ENCODE measurements around the gene SSBP3.

The SSBP3 gene

DNA sequence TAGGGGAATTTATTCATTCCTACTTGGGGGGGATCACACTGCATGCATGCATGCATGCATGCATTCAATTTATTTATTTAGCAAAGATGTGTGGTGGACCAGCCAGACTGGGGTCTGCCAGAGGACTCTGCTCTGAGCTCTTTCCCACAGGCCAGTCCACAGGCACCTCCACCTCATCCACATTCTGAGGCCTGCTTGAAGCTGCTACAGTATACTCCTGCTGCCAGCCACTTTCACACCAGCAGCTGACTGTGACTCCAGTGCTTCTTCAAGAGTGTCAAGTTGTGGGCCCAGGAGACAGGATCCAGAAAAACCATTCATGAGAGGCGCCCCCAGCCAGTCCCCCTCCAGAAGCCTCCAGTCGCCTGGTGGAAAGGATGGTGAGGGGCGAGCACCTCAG lies 30.9 kb downstream of the SSBP3 start:
- no peak for DNase-seq (ENCODE audit: extremely low read depth in 1 of 2, low read depth in 1 of 2)

- no peak for DNase-seq (ENCODE audit: extremely low read depth in 1 of 2, low read depth in 1 of 2)
These were observed 31.4 kb downstream of the SSBP3 start for GRCh38 chr1:54374766-54375165.

DNA sequence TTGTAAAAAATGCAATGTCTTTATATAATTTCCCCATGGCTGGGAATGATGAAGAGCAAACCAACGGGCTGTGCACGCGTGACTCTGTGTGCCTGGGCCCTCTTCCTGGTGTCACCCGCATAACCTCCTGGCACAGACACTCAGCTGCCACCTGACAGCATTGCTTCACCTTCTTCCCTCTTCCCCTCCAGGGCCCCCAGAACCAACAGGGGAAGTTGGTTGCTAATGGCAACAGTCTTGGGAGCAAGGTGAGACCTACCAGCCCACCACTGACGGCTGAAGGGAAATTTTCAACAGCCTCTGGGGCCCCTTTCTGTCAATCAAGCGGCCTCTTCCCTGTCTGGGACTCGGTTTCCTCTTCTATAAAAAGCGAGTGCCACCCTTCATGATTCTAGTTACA lies 33.2 kb downstream of the SSBP3 start:
- DNase-seq (ENCODE audit: extremely low read depth in 1 of 2, low read depth in 1 of 2) = no peak

- DNase-seq (ENCODE audit: extremely low read depth in 1 of 2, low read depth in 1 of 2) = no peak
These were observed 34.3 kb downstream of the SSBP3 start for GRCh38 chr1:54371942-54372275.

DNA sequence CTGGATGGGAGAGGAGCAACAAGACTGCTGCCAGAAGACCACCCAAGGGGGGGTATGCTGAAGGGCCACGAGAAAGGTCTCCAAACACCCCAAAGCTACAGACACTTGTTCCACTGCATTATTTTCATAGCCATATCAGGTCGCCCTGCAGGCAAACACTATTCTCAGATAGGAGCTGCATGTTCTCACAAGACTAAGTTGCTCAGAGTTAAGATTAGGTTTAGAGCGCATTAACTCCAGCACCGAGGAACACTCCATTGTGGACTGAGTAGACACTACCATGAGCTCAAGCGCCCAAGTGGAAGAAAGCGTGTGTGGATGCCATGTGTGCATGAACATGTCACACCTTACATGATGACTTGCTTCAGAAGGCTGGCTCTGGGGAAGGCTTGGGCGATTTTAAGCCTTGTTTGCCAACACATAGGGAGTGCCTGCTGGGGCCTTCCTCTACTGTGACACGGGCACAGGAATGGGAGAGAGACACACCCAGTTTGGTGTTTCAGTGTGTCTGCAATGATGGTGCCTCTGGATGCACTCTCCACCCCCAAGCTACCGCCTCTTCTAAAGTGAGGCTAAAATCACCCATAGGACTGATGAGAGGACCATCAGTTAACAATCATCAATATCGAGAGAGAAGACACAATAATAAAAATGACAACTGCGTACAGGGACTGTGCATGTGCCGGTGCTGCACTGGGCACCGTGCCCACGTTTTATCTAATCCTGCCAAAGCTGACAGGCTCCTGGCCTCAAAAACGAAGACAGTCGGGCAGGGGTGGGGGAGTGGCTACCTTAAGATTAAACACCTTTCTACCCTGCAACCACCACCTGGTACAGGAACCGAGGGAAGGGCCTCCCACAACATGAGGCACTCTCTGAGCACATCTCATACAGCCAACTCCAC lies 34.9 kb downstream of the SSBP3 start:
- no peak for DNase-seq (ENCODE audit: extremely low read depth in 1 of 2, low read depth in 1 of 2)

GRCh38 chr1:54370287-54370989 lies 35.8 kb downstream of the SSBP3 start:
- no peak for DNase-seq (ENCODE audit: extremely low read depth in 1 of 2, low read depth in 1 of 2)

- no peak for DNase-seq (ENCODE audit: extremely low read depth in 1 of 2, low read depth in 1 of 2)
These were observed 38.6 kb downstream of the SSBP3 start for GRCh38 chr1:54367613-54368012.

DNA sequence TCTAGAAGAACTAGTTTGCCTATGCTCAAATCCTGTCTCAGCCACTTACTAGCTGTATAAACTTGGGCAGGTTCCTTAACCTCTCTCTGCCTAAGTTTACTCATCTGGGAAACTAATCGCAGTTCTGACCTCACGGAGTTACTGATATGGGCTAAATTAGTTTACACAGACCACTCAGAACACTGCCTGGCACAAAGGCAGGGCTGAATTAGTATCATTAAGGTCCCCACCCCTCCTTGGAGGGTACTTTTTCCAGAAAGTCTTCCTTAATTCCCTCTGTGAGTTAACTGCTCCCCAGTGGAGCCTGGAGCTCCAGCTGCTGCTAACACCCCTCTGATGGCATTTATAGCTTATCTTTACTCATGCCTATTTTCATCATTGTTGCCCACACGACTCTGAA lies 40.3 kb downstream of the SSBP3 start:
- DNase-seq (ENCODE audit: extremely low read depth in 1 of 2, low read depth in 1 of 2) = no peak

GRCh38 chr1:54365398-54365797 lies 40.8 kb downstream of the SSBP3 start:
- no peak for DNase-seq (ENCODE audit: extremely low read depth in 1 of 2, low read depth in 1 of 2)

- DNase-seq (ENCODE audit: extremely low read depth in 1 of 2, low read depth in 1 of 2) = no peak
These were observed 41.2 kb downstream of the SSBP3 start for GRCh38 chr1:54364995-54365394.

DNA sequence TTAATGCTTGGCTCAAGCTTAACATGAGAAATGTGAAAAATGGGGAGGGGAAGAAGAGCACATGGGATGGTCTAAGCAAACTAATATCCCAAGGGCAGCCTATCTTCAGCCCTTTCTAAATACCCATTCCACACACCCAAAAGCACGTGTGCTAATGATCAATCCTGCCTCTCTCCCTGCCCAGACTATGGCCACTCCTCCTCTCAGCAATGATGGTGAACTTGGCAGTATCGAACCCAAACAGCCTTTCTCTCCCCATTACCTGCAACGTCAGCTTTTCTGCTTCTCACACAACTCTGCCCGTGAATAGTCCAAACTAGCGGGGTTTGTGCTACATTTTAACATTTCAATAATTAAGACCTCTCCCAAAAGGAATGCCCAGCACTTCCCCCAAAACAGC lies 41.6 kb downstream of the SSBP3 start:
- no peak for DNase-seq (ENCODE audit: extremely low read depth in 1 of 2, low read depth in 1 of 2)

DNA sequence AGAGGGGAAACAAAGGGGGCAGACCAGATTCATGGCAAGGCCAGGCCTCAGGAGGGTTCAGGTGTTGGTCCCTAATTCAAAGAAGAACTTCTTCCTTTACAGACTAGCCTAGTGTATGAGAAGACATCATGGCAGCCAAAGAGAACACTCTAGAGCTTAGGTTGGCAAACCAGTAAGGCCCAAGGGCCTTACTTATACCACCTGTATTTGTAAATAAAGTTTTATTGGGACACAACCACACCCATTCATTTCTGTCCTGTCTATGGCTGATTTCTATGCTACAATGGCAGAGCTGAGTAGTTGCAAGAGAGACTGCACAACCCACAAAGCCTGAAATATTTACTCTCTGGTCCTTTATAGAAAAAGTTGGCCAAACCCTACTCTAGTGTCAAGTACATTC lies 42.3 kb downstream of the SSBP3 start:
- no peak for DNase-seq (ENCODE audit: extremely low read depth in 1 of 2, low read depth in 1 of 2)

- no peak for DNase-seq (ENCODE audit: extremely low read depth in 1 of 2, low read depth in 1 of 2)
These were observed 43.3 kb downstream of the SSBP3 start for GRCh38 chr1:54362881-54363340.

DNA sequence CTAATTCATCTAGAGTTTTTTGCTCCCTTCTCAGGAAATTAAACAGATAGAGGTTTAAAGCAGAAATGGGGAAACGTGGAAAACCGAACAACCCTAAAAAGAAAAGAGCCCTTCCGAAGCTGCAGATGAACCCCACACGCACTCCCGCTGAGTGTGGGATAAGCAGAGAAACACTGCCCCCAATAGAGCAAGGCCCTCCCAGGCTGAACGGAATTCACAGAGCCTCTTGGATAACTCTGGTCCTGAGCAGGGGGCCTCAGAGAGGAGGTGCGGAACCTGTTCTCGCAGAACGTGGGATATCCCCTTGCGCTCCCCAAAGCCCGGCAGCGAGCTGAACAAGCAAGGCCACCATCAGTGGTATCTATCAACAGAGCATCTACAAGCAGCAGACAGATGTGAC lies 44.9 kb downstream of the SSBP3 start:
- DNase-seq (ENCODE audit: extremely low read depth in 1 of 2, low read depth in 1 of 2) = no peak

GRCh38 chr1:54360165-54361005 lies 45.8 kb downstream of the SSBP3 start:
- no peak for DNase-seq (ENCODE audit: extremely low read depth in 1 of 2, low read depth in 1 of 2)

DNA sequence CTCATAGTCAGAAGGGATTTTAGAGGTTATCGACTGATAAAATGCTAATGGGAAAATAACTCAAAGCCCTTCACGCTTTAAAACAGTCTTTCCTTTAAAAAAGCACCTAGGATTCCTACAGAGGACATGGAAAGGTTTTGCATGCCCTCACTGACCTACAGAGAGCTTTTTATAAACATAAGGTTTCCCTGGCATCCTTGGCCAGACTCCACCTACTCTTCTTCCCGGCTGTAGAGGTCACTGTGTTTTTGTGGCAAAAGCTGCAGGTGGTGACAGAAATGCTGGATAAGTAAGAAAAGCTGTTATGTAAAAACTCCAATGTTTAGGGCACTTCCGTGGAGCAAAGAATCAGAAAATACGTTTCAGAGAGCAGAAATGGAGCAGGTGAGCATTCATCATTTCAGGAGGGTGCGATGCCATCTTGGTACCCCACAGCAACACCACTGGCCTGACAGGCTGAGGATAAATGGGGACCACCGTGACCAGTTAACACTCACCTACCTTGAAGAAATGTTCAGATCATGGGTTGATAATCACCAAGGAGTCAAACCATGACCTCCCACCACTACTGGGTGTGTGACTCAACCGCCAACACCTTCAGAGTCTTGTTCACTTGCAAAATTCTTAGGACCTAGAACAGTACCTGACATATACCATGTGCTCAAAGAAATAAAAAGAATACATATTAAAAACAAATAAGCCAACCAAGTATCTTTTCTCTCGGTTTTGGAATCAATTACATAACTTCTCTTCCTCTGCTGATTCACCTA lies 46.6 kb downstream of the SSBP3 start:
- peak in 1 of 2 donors; percentile 21 for DNase-seq (ENCODE audit: extremely low read depth in 1 of 2, low read depth in 1 of 2)

GRCh38 chr1:54358503-54359168 lies 47.6 kb downstream of the SSBP3 start:
- no peak for DNase-seq (ENCODE audit: extremely low read depth in 1 of 2, low read depth in 1 of 2)

GRCh38 chr1:54357967-54358366 lies 48.2 kb downstream of the SSBP3 start:
- DNase-seq (ENCODE audit: extremely low read depth in 1 of 2, low read depth in 1 of 2) = no peak

GRCh38 chr1:54356680-54357147 lies 49.5 kb downstream of the SSBP3 start:
- DNase-seq (ENCODE audit: extremely low read depth in 1 of 2, low read depth in 1 of 2) = no peak

All from stimulated activated CD8-positive, alpha-beta memory T cell treated with anti-CD3 and anti-CD28 coated beads, Interleukin-7, amount 100 ng/mL, for 48 hours (primary cell).